Measurements from ENCODE around the gene TLR2.

- no peak for TF ChIP-seq POLR2A (IDR thresholded peaks at IDR 0.05)
- TF ChIP-seq, protein P1, sequence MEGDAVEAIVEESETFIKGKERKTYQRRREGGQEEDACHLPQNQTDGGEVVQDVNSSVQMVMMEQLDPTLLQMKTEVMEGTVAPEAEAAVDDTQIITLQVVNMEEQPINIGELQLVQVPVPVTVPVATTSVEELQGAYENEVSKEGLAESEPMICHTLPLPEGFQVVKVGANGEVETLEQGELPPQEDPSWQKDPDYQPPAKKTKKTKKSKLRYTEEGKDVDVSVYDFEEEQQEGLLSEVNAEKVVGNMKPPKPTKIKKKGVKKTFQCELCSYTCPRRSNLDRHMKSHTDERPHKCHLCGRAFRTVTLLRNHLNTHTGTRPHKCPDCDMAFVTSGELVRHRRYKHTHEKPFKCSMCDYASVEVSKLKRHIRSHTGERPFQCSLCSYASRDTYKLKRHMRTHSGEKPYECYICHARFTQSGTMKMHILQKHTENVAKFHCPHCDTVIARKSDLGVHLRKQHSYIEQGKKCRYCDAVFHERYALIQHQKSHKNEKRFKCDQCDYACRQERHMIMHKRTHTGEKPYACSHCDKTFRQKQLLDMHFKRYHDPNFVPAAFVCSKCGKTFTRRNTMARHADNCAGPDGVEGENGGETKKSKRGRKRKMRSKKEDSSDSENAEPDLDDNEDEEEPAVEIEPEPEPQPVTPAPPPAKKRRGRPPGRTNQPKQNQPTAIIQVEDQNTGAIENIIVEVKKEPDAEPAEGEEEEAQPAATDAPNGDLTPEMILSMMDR (IDR thresholded peaks at IDR 0.05), result peak in 2 of 4 donors; percentile 25 to 30
Measured at GRCh38 chr4:153649572-153649991, 34.5 kb upstream of the TLR2 start.
